Measurements from ENCODE around the gene NEK3. TPM values are rescaled to one million over a fixed set of nuclear protein-coding genes. Genes with fewer than 3 reads are reported as not detected.
"Not testable (repeated sequence)": the region's sequence is repeated elsewhere in the genome, so short reads cannot be mapped to it uniquely, and the experiment has no call there.

Gene NEK3
- total RNA-seq, 2 donors from 2014 or later, result 12.9 to 36.8 TPM

GRCh38 chr13:52103386-52103785 is 56.0 kb downstream of the NEK3 start:
- H3K36me3 ChIP-seq, result no peaks in the 10 kb centered on the region
- no peaks in the 10 kb centered on the region for H3K27me3 ChIP-seq (replicated peaks; ENCODE audit: insufficient read depth)
- H3K9me3 ChIP-seq, result no peaks in the 10 kb centered on the region
- no peak overlapping the region for H3K27ac ChIP-seq
- no peak overlapping the region for H3K4me3 ChIP-seq
- H3K4me1 ChIP-seq (replicated peaks), result no peaks in the 10 kb centered on the region
- intact Hi-C loops (cut with DNase I), result no loop called here
- WGBS, result 94% methylated on average over 5 of the region's 5 CpGs
- TF ChIP-seq, protein P1, sequence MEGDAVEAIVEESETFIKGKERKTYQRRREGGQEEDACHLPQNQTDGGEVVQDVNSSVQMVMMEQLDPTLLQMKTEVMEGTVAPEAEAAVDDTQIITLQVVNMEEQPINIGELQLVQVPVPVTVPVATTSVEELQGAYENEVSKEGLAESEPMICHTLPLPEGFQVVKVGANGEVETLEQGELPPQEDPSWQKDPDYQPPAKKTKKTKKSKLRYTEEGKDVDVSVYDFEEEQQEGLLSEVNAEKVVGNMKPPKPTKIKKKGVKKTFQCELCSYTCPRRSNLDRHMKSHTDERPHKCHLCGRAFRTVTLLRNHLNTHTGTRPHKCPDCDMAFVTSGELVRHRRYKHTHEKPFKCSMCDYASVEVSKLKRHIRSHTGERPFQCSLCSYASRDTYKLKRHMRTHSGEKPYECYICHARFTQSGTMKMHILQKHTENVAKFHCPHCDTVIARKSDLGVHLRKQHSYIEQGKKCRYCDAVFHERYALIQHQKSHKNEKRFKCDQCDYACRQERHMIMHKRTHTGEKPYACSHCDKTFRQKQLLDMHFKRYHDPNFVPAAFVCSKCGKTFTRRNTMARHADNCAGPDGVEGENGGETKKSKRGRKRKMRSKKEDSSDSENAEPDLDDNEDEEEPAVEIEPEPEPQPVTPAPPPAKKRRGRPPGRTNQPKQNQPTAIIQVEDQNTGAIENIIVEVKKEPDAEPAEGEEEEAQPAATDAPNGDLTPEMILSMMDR (IDR thresholded peaks at IDR 0.05), result no peak
- TF ChIP-seq POLR2AphosphoS5 (IDR thresholded peaks at IDR 0.05) (no peak), POLR2A (IDR thresholded peaks at IDR 0.05) (no peak)
- DNase-seq (ENCODE audit: low spot score), result no peak

DNA sequence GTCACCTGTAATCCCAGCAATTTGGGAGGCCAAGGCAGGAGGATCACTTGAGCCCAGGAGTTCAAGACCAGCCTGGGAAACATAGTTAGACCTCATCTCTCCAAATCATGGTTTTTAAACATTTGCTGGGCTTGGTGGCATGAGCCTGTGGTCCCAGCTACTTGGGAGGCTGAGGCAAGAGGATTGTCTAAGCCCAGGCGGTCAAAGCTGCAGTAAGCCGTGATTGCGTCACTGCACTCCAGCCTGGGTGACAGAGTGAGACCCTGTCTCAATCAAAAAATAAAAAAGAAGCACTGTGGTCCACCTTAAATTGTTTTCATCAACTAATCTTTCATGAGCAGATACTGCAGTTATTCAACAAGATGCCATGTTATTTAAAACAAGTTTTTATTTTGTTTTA is 57.0 kb downstream of the NEK3 start:
- H3K9me3 ChIP-seq; H3K4me1 ChIP-seq (replicated peaks); H3K27me3 ChIP-seq (replicated peaks; ENCODE audit: insufficient read depth); DNase-seq (ENCODE audit: low spot score); H3K27ac ChIP-seq; H3K36me3 ChIP-seq; H3K4me3 ChIP-seq; intact Hi-C loops (cut with DNase I): not testable (repeated sequence)
- 92% methylated on average over 3 of the region's 3 CpGs for WGBS

DNA sequence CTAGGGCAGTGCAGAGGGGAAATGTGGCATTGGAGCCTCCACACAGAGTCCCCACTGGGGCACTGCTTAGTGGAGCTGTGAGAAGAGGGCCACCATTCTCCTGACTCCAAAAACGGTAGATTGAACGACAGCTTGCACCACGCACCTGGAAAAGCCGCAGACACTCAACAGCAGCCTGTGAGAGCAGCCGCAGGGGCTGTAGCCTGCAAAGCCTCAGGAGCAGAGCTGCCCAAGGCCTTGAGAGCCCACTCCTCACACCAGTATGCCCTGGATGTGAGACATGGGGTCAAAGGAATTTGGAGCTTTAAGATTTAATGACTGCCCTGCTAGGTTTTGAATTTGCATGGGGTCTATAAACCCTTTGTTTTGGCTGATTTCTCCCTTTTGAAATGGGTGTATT is 62.2 kb downstream of the NEK3 start:
- DNase-seq (ENCODE audit: low spot score), result no peak
- TF ChIP-seq, protein P1 (IDR thresholded peaks at IDR 0.05), result no peak
- no peak for TF ChIP-seq POLR2AphosphoS5 (IDR thresholded peaks at IDR 0.05)
- TF ChIP-seq POLR2A (IDR thresholded peaks at IDR 0.05), result no peak
- Histone ChIP-seq H3K4me3 (no peak overlapping the region), H3K27ac (no peak overlapping the region), H3K27me3 (replicated peaks; ENCODE audit: insufficient read depth) (no peaks in the 10 kb centered on the region), H3K4me1 (replicated peaks) (no peaks in the 10 kb centered on the region), H3K9me3 (no peaks in the 10 kb centered on the region), H3K36me3 (no peaks in the 10 kb centered on the region)
- 87% methylated on average over 5 of the region's 5 CpGs for WGBS
- intact Hi-C loops (cut with DNase I), result no loop called here

DNA sequence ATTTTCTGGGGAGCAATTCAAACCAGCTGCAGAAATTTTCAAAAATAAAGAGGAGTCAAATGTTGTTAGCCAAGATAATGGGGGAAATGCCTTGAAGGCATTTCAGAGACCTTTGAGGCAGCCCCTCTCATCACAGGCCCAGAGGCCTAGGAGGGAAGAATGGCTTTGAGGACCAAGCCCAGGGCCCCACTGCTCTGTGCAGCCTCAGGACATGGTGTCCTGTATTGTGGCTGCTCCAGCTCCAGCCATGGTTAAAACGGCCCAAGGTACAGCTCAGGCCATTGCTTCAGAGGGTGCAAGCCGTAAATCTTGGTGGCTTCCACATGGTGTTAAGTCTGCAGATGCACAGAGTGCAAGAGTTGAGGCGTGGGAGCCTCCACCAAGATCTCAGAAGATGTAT is 62.6 kb downstream of the NEK3 start:
- DNase-seq (ENCODE audit: low spot score), result no peak
- Histone ChIP-seq H3K4me3 (no peak overlapping the region), H3K27me3 (replicated peaks; ENCODE audit: insufficient read depth) (no peaks in the 10 kb centered on the region), H3K4me1 (replicated peaks) (no peaks in the 10 kb centered on the region), H3K27ac (no peak overlapping the region), H3K36me3 (no peaks in the 10 kb centered on the region), H3K9me3 (no peaks in the 10 kb centered on the region)
- intact Hi-C loops (cut with DNase I), result no loop called here
- TF ChIP-seq POLR2AphosphoS5 (IDR thresholded peaks at IDR 0.05) (no peak), POLR2A (IDR thresholded peaks at IDR 0.05) (no peak)
- TF ChIP-seq, protein P1 (IDR thresholded peaks at IDR 0.05), result no peak
- WGBS, result 94% methylated on average over 3 of the region's 3 CpGs

- Histone ChIP-seq H3K27ac (no peak overlapping the region), H3K36me3 (no peaks in the 10 kb centered on the region), H3K4me1 (replicated peaks) (no peaks in the 10 kb centered on the region), H3K4me3 (no peak overlapping the region), H3K27me3 (replicated peaks; ENCODE audit: insufficient read depth) (no peaks in the 10 kb centered on the region), H3K9me3 (no peaks in the 10 kb centered on the region)
- TF ChIP-seq, protein P1 (IDR thresholded peaks at IDR 0.05), result no peak
- TF ChIP-seq POLR2AphosphoS5 (IDR thresholded peaks at IDR 0.05), result no peak
- no peak for TF ChIP-seq POLR2A (IDR thresholded peaks at IDR 0.05)
- DNase-seq (ENCODE audit: low spot score), result no peak
- intact Hi-C loops (cut with DNase I), result no loop called here
- WGBS, result 93% methylated on average over 2 of the region's 2 CpGs
Measured at GRCh38 chr13:52096062-52096461, 63.3 kb downstream of the NEK3 start.
